ENCODE results near the gene HDAC8. TPM values are rescaled to one million over a fixed set of nuclear protein-coding genes. Genes with fewer than 3 reads are reported as not detected.

HDAC8 gene
- total RNA-seq, 1 experiment from 2014 or later = 21.4 TPM

DNA sequence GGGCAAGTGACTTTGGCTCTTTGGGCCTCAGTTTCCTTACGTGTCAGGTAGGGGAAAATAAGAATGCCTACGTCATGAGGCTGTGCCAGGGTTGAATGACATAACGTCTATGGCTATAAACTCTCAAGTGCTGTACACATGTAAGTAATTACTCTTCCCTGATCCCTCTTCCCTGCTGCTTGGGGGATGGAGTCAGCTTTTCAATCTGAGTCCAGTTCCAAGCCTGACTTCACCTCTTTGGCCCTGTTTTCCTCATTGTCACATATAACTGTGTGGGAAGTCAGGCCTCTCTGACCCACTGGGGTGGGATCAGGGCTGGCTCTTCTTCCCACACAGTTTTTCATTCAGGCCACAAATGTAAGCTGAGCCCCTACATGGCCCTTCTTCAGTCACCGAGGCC is 255.5 kb downstream of the HDAC8 start:
- Mint-ChIP-seq H3K9me3 (peaks cover 67 to 84% of the 10 kb centered on the region in 2 experiments), H3K4me3 (no peak overlapping the region)
- no peaks in the 10 kb centered on the region; the same call in 1 of the 2 replicates for H3K4me1 ChIP-seq (ENCODE audit: insufficient read depth, low read length)

More for the DNA sequence above, 255.5 kb downstream of the HDAC8 start:
- H3K9me3 ChIP-seq (ENCODE audit: control insufficient read depth, low read depth, low read length) = peaks cover 22% of the 10 kb centered on the region
- Mint-ChIP-seq H3K27me3 (ENCODE audit: low read depth) (peaks cover 20% of the 10 kb centered on the region), H3K4me1 (peaks cover 8 to 24% of the 10 kb centered on the region in 2 experiments), H3K27ac (no peak overlapping the region), H3K36me3 (ENCODE audit: insufficient read depth in 1 of 3, low read depth in 3 of 3) (peaks cover 0 to 6% (median 5%) of the 10 kb centered on the region in 3 experiments; a peak in 2 of 7 replicates)
- WGBS (ENCODE audit: extremely low coverage, insufficient read length, low lambda C conversion rate) = no CpG with 5 or more reads among the region's 4 CpGs
- peaks cover 2% of the 10 kb centered on the region for H4K20me1 ChIP-seq (ENCODE audit: control insufficient read depth, insufficient read depth, insufficient read length)
- no peaks in the 10 kb centered on the region for H3K27me3 ChIP-seq (ENCODE audit: insufficient read depth, low read length)
- no peak overlapping the region for H3K14ac ChIP-seq (ENCODE audit: insufficient read depth, low read length)
- H3K56ac ChIP-seq (ENCODE audit: insufficient read length, low read depth, low read length) = no peak overlapping the region
- no peak overlapping the region for H2AK5ac ChIP-seq (ENCODE audit: insufficient read length, low read length)
- no peaks in the 10 kb centered on the region for H3K79me1 ChIP-seq (ENCODE audit: insufficient read depth, low read depth, low read length, poor library complexity, severe bottlenecking)
- no peak overlapping the region for H4K5ac ChIP-seq (ENCODE audit: insufficient read length, low read depth, low read length)
- no peak overlapping the region for H3K9ac ChIP-seq (ENCODE audit: extremely low read depth, insufficient read length, low read length)
- no peak overlapping the region for H3K4me2 ChIP-seq (ENCODE audit: insufficient read depth, insufficient read length, low read length)
- no peak overlapping the region for H2AFZ ChIP-seq (ENCODE audit: low read length)
- no peak overlapping the region for H2BK5ac ChIP-seq (ENCODE audit: insufficient read length, low read length)
- no peaks in the 10 kb centered on the region for H3K79me2 ChIP-seq (ENCODE audit: insufficient read depth, low read length)
- H3T11ph ChIP-seq (ENCODE audit: low read length) = no peak overlapping the region
- peaks cover 4% of the 10 kb centered on the region for H3K23me2 ChIP-seq (ENCODE audit: insufficient read length, low read depth, low read length, poor library complexity, severe bottlenecking)
- H3K4ac ChIP-seq (ENCODE audit: low read depth, low read length) = no peak overlapping the region
- TF ChIP-seq, protein P1, sequence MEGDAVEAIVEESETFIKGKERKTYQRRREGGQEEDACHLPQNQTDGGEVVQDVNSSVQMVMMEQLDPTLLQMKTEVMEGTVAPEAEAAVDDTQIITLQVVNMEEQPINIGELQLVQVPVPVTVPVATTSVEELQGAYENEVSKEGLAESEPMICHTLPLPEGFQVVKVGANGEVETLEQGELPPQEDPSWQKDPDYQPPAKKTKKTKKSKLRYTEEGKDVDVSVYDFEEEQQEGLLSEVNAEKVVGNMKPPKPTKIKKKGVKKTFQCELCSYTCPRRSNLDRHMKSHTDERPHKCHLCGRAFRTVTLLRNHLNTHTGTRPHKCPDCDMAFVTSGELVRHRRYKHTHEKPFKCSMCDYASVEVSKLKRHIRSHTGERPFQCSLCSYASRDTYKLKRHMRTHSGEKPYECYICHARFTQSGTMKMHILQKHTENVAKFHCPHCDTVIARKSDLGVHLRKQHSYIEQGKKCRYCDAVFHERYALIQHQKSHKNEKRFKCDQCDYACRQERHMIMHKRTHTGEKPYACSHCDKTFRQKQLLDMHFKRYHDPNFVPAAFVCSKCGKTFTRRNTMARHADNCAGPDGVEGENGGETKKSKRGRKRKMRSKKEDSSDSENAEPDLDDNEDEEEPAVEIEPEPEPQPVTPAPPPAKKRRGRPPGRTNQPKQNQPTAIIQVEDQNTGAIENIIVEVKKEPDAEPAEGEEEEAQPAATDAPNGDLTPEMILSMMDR (conservative IDR thresholded peaks at IDR 0.05) = no peak
- H3K18ac ChIP-seq (ENCODE audit: insufficient read length, low read depth, low read length) = no peak overlapping the region
- H2BK12ac ChIP-seq (ENCODE audit: insufficient read length, low read depth, low read length) = no peak overlapping the region
- no peak for DNase-seq
- no peak overlapping the region for H4K8ac ChIP-seq (replicated peaks; ENCODE audit: insufficient read length, low read depth, low read length)
- H4K91ac ChIP-seq (ENCODE audit: insufficient read length, low read depth, low read length) = no peak overlapping the region
- H3K23ac ChIP-seq (ENCODE audit: insufficient read length, low read depth, low read length) = no peak overlapping the region
- H2BK120ac ChIP-seq (ENCODE audit: low read depth, low read length, poor library complexity, severe bottlenecking) = no peak overlapping the region
- no peak overlapping the region for H2BK20ac ChIP-seq (ENCODE audit: low read depth, low read length, poor library complexity, severe bottlenecking)
- no peak overlapping the region for H3K27ac ChIP-seq (ENCODE audit: insufficient read length, low read depth, low read length)
- H2BK15ac ChIP-seq (ENCODE audit: low read depth, low read length) = no peak overlapping the region
